ENCODE measurements around the gene MTMR1. TPM values are rescaled to one million over a fixed set of nuclear protein-coding genes. Genes with fewer than 3 reads are reported as not detected.

MTMR1 gene
- total RNA-seq, 1 donor from 2014 or later, result 20.7 TPM

- intact Hi-C loops (cut with micrococcal nuclease), result no loop called here
- ATAC-seq (peak; percentile 20), DNase-seq (no peak)
These were observed 1.7 kb downstream of the MTMR1 start for GRCh38 chrX:150694738-150695410.

- ATAC-seq (no peak), DNase-seq (no peak)
- intact Hi-C loops (cut with micrococcal nuclease), result no loop called here
These were observed 3.1 kb downstream of the MTMR1 start for GRCh38 chrX:150696331-150696730.

- ATAC-seq (no peak), DNase-seq (no peak)
- intact Hi-C loops (cut with micrococcal nuclease), result no loop called here
These were observed 3.7 kb downstream of the MTMR1 start for GRCh38 chrX:150696866-150697265.

- intact Hi-C loops (cut with micrococcal nuclease), result no loop called here
- DNase-seq (no peak), ATAC-seq (no peak)
These were observed 4.4 kb downstream of the MTMR1 start for GRCh38 chrX:150697641-150698040.

- DNase-seq (no peak), ATAC-seq (no peak)
- intact Hi-C loops (cut with micrococcal nuclease), result no loop called here
These were observed 5.8 kb downstream of the MTMR1 start for GRCh38 chrX:150698981-150699380.

- intact Hi-C loops (cut with micrococcal nuclease), result no loop called here
- no peak for DNase-seq
- no peak for ATAC-seq
These were observed 6.9 kb downstream of the MTMR1 start for GRCh38 chrX:150700107-150700506.

- ATAC-seq, result no peak
- intact Hi-C loops (cut with micrococcal nuclease), result no loop called here
These were observed 8.2 kb downstream of the MTMR1 start for GRCh38 chrX:150701377-150701776.

GRCh38 chrX:150702966-150703694 is 9.9 kb downstream of the MTMR1 start:
- intact Hi-C loops (cut with micrococcal nuclease), result no loop called here

More at GRCh38 chrX:150701377-150701776, 8.2 kb downstream of the MTMR1 start:
- DNase-seq, result no peak

GRCh38 chrX:150703695-150703974 is 10.4 kb downstream of the MTMR1 start:
- ATAC-seq (no peak), DNase-seq (no peak)
- intact Hi-C loops (cut with micrococcal nuclease), result no loop called here

More at GRCh38 chrX:150702966-150703694, 9.9 kb downstream of the MTMR1 start:
- no peak for DNase-seq
- no peak for ATAC-seq

- DNase-seq, result no peak
- ATAC-seq, result peak; percentile 51
- intact Hi-C loops (cut with micrococcal nuclease), result no loop called here
These were observed 10.9 kb downstream of the MTMR1 start for GRCh38 chrX:150704030-150704613.

GRCh38 chrX:150712619-150713018 is 19.4 kb downstream of the MTMR1 start:
- intact Hi-C loops (cut with micrococcal nuclease), result no loop called here
- ATAC-seq (no peak), DNase-seq (no peak)

- DNase-seq, result no peak
- no peak for ATAC-seq
- intact Hi-C loops (cut with micrococcal nuclease), result no loop called here
These were observed 22.0 kb downstream of the MTMR1 start for GRCh38 chrX:150715184-150715583.

GRCh38 chrX:150719621-150720020 is 26.4 kb downstream of the MTMR1 start:
- DNase-seq, result no peak
- no peak for ATAC-seq
- intact Hi-C loops (cut with micrococcal nuclease), result no loop called here

GRCh38 chrX:150729956-150730355 is 36.8 kb downstream of the MTMR1 start:
- intact Hi-C loops (cut with micrococcal nuclease), result no loop called here
- ATAC-seq (no peak), DNase-seq (no peak)

- intact Hi-C loops (cut with micrococcal nuclease), result no loop called here
- no peak for ATAC-seq
These were observed 37.5 kb downstream of the MTMR1 start for GRCh38 chrX:150730719-150731118.

GRCh38 chrX:150731795-150732194 is 38.6 kb downstream of the MTMR1 start:
- intact Hi-C loops (cut with micrococcal nuclease), result no loop called here
- DNase-seq (no peak), ATAC-seq (no peak)

More at GRCh38 chrX:150730719-150731118, 37.5 kb downstream of the MTMR1 start:
- DNase-seq, result no peak

- intact Hi-C loops (cut with micrococcal nuclease), result no loop called here
- no peak for DNase-seq
- no peak for ATAC-seq
These were observed 43.3 kb downstream of the MTMR1 start for GRCh38 chrX:150736475-150736874.

- peak; percentile 63 for ATAC-seq
- intact Hi-C loops (cut with micrococcal nuclease), result no loop called here
These were observed 58.9 kb downstream of the MTMR1 start for GRCh38 chrX:150752124-150752523.

GRCh38 chrX:150753357-150753756 is 60.2 kb downstream of the MTMR1 start:
- ATAC-seq, result no peak
- intact Hi-C loops (cut with micrococcal nuclease), result no loop called here
- no peak for DNase-seq

More at GRCh38 chrX:150752124-150752523, 58.9 kb downstream of the MTMR1 start:
- no peak for DNase-seq

- ATAC-seq, result no peak
- intact Hi-C loops (cut with micrococcal nuclease), result no loop called here
- DNase-seq, result no peak
These were observed 60.8 kb downstream of the MTMR1 start for GRCh38 chrX:150753968-150754367.

GRCh38 chrX:150757371-150757770 is 64.2 kb downstream of the MTMR1 start:
- DNase-seq, result no peak
- intact Hi-C loops (cut with micrococcal nuclease), result no loop called here
- no peak for ATAC-seq
